PC-3 (cell line): ENCODE data around the gene NUDT6.

Source experiments
- CTCF ChIP-seq: fragments of 300-600 bp; sonication (generic); conservative IDR thresholded peaks from 2 replicates; pipeline ENCODE4 v1.5.1; 2017; ENCODE audit warnings: antibody characterized with exemption, low read depth, mild to moderate bottlenecking, low read length
- EZH2phosphoT487 ChIP-seq: fragments of 300-600 bp; sonication (generic); IDR thresholded peaks from 2 replicates; pipeline ENCODE4 v1.6.1; 2018; ENCODE audit warnings: mild to moderate bottlenecking, antibody characterized with exemption, low read length, borderline replicate concordance

- TF ChIP-seq CTCF (no peak), EZH2phosphoT487 (no peak)
Measured at GRCh38 chr4:122873821-122874593, 48.4 kb downstream of the NUDT6 start.
